Breast epithelium (tissue), 3 donors: ENCODE data around the gene STIMATE.

Experiments used
- POLR2AphosphoS5 ChIP-seq, 3 donors: sonication (generic); formaldehyde crosslinking; IDR thresholded peaks; one replicate each; pipeline ENCODE4 v1.6.1; 2017; ENCODE audit warnings: antibody characterized with exemption in 3 of 3
- TF ChIP-seq, protein P1 (sequence below), 3 donors: fragments of 450-650 bp; IDR thresholded peaks; one replicate each; pipeline ENCODE4 v1.5.1; 2016 to 2017; ENCODE audit warnings: antibody characterized with exemption in 3 of 3, mild to moderate bottlenecking in 3 of 3, moderate library complexity in 3 of 3

- no peak for TF ChIP-seq POLR2AphosphoS5 (IDR thresholded peaks at IDR 0.05)
- TF ChIP-seq, protein P1, sequence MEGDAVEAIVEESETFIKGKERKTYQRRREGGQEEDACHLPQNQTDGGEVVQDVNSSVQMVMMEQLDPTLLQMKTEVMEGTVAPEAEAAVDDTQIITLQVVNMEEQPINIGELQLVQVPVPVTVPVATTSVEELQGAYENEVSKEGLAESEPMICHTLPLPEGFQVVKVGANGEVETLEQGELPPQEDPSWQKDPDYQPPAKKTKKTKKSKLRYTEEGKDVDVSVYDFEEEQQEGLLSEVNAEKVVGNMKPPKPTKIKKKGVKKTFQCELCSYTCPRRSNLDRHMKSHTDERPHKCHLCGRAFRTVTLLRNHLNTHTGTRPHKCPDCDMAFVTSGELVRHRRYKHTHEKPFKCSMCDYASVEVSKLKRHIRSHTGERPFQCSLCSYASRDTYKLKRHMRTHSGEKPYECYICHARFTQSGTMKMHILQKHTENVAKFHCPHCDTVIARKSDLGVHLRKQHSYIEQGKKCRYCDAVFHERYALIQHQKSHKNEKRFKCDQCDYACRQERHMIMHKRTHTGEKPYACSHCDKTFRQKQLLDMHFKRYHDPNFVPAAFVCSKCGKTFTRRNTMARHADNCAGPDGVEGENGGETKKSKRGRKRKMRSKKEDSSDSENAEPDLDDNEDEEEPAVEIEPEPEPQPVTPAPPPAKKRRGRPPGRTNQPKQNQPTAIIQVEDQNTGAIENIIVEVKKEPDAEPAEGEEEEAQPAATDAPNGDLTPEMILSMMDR (IDR thresholded peaks at IDR 0.05): no peak
Measured at GRCh38 chr3:52796411-52796810, 100.9 kb downstream of the STIMATE start.
